Tongue (tissue), 2 donors: ENCODE results near the gene SMAD2. TPM values are rescaled to one million over a fixed set of nuclear protein-coding genes. Genes with fewer than 3 reads are reported as not detected.
A peak's percentile ranks its signal among the peaks of the same experiment; 100 is the strongest.

ENCODE experiments used
- DNase-seq: peaks from one replicate; pipeline ENCODE4 v3.0.0-alpha.2; 2015
- total RNA-seq: library from RNA; depleted of rRNA; stranded (reverse); fragments of >200 nt; gene quantifications from one replicate; pipeline ENCODE4 v1.2.3, GENCODE V29; 2014

SMAD2 gene
- total RNA-seq, 1 donor from 2014 or later: 102 TPM

GRCh38 chr18:47895565-47896250 is 34.8 kb downstream of the SMAD2 start:
- no peak for DNase-seq

GRCh38 chr18:47893939-47894699 is 36.3 kb downstream of the SMAD2 start:
- DNase-seq: no peak

GRCh38 chr18:47893047-47893446 is 37.4 kb downstream of the SMAD2 start:
- DNase-seq: no peak

- DNase-seq: no peak
Observed at GRCh38 chr18:47888156-47888555, 42.3 kb downstream of the SMAD2 start.

GRCh38 chr18:47887227-47887626 is 43.2 kb downstream of the SMAD2 start:
- no peak for DNase-seq

GRCh38 chr18:47883771-47884413 is 46.6 kb downstream of the SMAD2 start:
- peak; percentile 20 for DNase-seq

GRCh38 chr18:47882641-47883040 is 47.8 kb downstream of the SMAD2 start:
- DNase-seq: no peak

- DNase-seq: no peak
Observed at GRCh38 chr18:47881752-47882455, 48.6 kb downstream of the SMAD2 start.

GRCh38 chr18:47881042-47881441 is 49.4 kb downstream of the SMAD2 start:
- no peak for DNase-seq

GRCh38 chr18:47877892-47878291 is 52.6 kb downstream of the SMAD2 start:
- DNase-seq: no peak

GRCh38 chr18:47876813-47877212 is 53.6 kb downstream of the SMAD2 start:
- no peak for DNase-seq

GRCh38 chr18:47873625-47874024 is 56.8 kb downstream of the SMAD2 start:
- no peak for DNase-seq

- DNase-seq: no peak
Observed at GRCh38 chr18:47872426-47872825, 58.0 kb downstream of the SMAD2 start.

- no peak for DNase-seq
Observed at GRCh38 chr18:47871288-47871687, 59.2 kb downstream of the SMAD2 start.

GRCh38 chr18:47870605-47871004 is 59.9 kb downstream of the SMAD2 start:
- DNase-seq: no peak

GRCh38 chr18:47868744-47869143 is 61.7 kb downstream of the SMAD2 start:
- peak; percentile 8 for DNase-seq

- no peak for DNase-seq
Observed at GRCh38 chr18:47865183-47865582, 65.3 kb downstream of the SMAD2 start.

- no peak for DNase-seq
Observed at GRCh38 chr18:47863041-47863440, 67.4 kb downstream of the SMAD2 start.

GRCh38 chr18:47858607-47859006 is 71.9 kb downstream of the SMAD2 start:
- no peak for DNase-seq

- DNase-seq: no peak
Observed at GRCh38 chr18:47847635-47848034, 82.8 kb downstream of the SMAD2 start.

GRCh38 chr18:47846431-47846830 is 84.0 kb downstream of the SMAD2 start:
- DNase-seq: no peak

GRCh38 chr18:47844828-47845498 is 85.5 kb downstream of the SMAD2 start:
- no peak for DNase-seq
